ENCODE measurements around the gene NSDHL. TPM values are rescaled to one million over a fixed set of nuclear protein-coding genes. Genes with fewer than 3 reads are reported as not detected.

NSDHL gene
- polyA plus RNA-seq, 2 of the 4 experiments (the other 2 are of a cell fraction) = 24.9 to 50.5 TPM

DNA sequence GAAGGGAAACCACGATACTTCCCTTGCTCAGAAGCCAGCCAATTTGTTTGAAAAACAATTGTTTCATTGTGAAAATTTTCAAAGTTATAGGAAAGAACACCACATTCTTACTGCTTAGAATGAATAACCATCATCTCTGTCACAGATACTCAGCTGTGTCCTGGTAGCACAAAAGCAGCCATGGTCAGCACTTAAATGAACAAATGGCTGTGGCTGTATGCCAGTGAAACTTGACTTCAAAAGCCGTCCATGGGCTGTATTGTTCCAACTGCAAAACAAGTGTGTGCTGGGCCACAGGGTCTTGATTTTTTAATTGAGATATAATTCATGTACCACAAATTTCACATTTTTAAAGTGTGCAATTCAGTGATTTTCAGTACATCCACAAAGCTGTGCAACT, 19.6 kb downstream of the NSDHL start:
- H3K4me1 ChIP-seq = no peaks in the 10 kb centered on the region
- DNase-seq (ENCODE audit: low read depth in 1 of 2, low spot score in 1 of 2) = no peak
- TF ChIP-seq EP300 (IDR thresholded peaks at IDR 0.05) (no peak), ZC3H11A (IDR thresholded peaks at IDR 0.05) (no peak), JUNB (IDR thresholded peaks at IDR 0.05) (no peak), SMC3 (IDR thresholded peaks at IDR 0.05) (no peak), BHLHE40 (IDR thresholded peaks at IDR 0.05; ENCODE audit: low read depth, low read length) (no peak), TP53 (CRISPR knock-in tag; IDR thresholded peaks at IDR 0.05) (no peak), RNF2 (IDR thresholded peaks at IDR 0.05; ENCODE audit: borderline replicate concordance, low read depth) (no peak), CHD4 (IDR thresholded peaks at IDR 0.05; ENCODE audit: borderline replicate concordance) (no peak), CBX2 (IDR thresholded peaks at IDR 0.05; ENCODE audit: borderline replicate concordance, low read depth) (no peak), FOSB (CRISPR knock-in tag; IDR thresholded peaks at IDR 0.05) (no peak), NPAS2 (CRISPR knock-in tag; IDR thresholded peaks at IDR 0.05; ENCODE audit: borderline replicate concordance) (no peak), FOSL2 (IDR thresholded peaks at IDR 0.05) (no peak), FOSL2 (CRISPR knock-in tag; IDR thresholded peaks at IDR 0.05) (no peak), EHF (CRISPR knock-in tag; IDR thresholded peaks at IDR 0.05) (no peak)
- TF ChIP-seq, protein P1, sequence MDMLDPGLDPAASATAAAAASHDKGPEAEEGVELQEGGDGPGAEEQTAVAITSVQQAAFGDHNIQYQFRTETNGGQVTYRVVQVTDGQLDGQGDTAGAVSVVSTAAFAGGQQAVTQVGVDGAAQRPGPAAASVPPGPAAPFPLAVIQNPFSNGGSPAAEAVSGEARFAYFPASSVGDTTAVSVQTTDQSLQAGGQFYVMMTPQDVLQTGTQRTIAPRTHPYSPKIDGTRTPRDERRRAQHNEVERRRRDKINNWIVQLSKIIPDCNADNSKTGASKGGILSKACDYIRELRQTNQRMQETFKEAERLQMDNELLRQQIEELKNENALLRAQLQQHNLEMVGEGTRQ (IDR thresholded peaks at IDR 0.05) = no peak
- TF ChIP-seq, protein P2, sequence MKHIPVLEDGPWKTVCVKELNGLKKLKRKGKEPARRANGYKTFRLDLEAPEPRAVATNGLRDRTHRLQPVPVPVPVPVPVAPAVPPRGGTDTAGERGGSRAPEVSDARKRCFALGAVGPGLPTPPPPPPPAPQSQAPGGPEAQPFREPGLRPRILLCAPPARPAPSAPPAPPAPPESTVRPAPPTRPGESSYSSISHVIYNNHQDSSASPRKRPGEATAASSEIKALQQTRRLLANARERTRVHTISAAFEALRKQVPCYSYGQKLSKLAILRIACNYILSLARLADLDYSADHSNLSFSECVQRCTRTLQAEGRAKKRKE (CRISPR knock-in tag; IDR thresholded peaks at IDR 0.05; ENCODE audit: low read depth) = no peak
- TF ChIP-seq, protein P3, sequence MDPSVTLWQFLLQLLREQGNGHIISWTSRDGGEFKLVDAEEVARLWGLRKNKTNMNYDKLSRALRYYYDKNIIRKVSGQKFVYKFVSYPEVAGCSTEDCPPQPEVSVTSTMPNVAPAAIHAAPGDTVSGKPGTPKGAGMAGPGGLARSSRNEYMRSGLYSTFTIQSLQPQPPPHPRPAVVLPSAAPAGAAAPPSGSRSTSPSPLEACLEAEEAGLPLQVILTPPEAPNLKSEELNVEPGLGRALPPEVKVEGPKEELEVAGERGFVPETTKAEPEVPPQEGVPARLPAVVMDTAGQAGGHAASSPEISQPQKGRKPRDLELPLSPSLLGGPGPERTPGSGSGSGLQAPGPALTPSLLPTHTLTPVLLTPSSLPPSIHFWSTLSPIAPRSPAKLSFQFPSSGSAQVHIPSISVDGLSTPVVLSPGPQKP (IDR thresholded peaks at IDR 0.05; ENCODE audit: low read depth, low read length) = no peak
- TF ChIP-seq, protein P4, sequence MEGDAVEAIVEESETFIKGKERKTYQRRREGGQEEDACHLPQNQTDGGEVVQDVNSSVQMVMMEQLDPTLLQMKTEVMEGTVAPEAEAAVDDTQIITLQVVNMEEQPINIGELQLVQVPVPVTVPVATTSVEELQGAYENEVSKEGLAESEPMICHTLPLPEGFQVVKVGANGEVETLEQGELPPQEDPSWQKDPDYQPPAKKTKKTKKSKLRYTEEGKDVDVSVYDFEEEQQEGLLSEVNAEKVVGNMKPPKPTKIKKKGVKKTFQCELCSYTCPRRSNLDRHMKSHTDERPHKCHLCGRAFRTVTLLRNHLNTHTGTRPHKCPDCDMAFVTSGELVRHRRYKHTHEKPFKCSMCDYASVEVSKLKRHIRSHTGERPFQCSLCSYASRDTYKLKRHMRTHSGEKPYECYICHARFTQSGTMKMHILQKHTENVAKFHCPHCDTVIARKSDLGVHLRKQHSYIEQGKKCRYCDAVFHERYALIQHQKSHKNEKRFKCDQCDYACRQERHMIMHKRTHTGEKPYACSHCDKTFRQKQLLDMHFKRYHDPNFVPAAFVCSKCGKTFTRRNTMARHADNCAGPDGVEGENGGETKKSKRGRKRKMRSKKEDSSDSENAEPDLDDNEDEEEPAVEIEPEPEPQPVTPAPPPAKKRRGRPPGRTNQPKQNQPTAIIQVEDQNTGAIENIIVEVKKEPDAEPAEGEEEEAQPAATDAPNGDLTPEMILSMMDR (IDR thresholded peaks at IDR 0.05) = no peak
- TF ChIP-seq, protein P5, sequence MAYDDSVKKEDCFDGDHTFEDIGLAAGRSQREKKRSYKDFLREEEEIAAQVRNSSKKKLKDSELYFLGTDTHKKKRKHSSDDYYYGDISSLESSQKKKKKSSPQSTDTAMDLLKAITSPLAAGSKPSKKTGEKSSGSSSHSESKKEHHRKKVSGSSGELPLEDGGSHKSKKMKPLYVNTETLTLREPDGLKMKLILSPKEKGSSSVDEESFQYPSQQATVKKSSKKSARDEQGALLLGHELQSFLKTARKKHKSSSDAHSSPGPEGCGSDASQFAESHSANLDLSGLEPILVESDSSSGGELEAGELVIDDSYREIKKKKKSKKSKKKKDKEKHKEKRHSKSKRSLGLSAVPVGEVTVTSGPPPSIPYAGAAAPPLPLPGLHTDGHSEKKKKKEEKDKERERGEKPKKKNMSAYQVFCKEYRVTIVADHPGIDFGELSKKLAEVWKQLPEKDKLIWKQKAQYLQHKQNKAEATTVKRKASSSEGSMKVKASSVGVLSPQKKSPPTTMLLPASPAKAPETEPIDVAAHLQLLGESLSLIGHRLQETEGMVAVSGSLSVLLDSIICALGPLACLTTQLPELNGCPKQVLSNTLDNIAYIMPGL (CRISPR knock-in tag; IDR thresholded peaks at IDR 0.05; ENCODE audit: borderline replicate concordance) = no peak
- WGBS (ENCODE audit: missing lambda C conversion rate) = 87% methylated on average over 2 of the region's 2 CpGs
- H3K4me2 ChIP-seq = no peak overlapping the region
- FAIRE-seq = no peak
- H3K27ac ChIP-seq = no peak overlapping the region
- ChIA-PET CTCF (interaction anchor here (0.9 kb wide), 1 partner anchor 25 kb away, joined by 3 read pairs; no protein-coding TSS in a partner anchor), POLR2A (no interaction called here)
- H3K4me3 ChIP-seq = no peak overlapping the region
- no peak for ATAC-seq
- H3K9me3 ChIP-seq = no peaks in the 10 kb centered on the region

DNA sequence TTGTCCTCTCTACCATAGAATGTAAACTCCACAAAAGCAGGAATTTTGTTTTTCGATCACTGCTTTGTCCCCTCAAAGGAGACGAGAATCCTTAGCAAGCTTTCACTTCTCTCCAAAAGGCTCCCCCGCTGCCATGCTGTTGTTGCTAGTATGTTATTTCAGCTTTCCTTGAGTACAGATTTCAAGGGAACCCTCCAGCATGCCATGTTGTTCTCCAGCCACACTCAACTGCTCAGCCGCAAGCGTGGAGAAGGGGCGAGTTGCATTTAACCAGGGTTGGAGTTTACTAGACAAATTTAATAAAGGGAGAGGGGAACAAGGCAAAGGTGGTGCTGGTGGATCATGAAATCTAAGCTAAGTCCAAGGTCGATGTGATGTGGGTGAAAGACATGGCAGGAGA, 23.1 kb downstream of the NSDHL start:
- Histone ChIP-seq H3K4me3 (no peak overlapping the region), H3K9me3 (no peaks in the 10 kb centered on the region), H3K4me2 (no peak overlapping the region), H3K4me1 (no peaks in the 10 kb centered on the region), H3K27ac (no peak overlapping the region)
- CTCF ChIA-PET = interaction anchor here (0.5 to 1.4 kb wide), 4 partner anchors 9 to 655 kb away, joined by 3 to 5 read pairs (median 4); no protein-coding TSS in a partner anchor
- DNase-seq (ENCODE audit: low read depth in 1 of 2, low spot score in 1 of 2) = no peak
- ATAC-seq = no peak
- WGBS (ENCODE audit: missing lambda C conversion rate) = 97% methylated on average over 7 of the region's 7 CpGs
- FAIRE-seq = no peak
- POLR2A ChIA-PET = no interaction called here
- TF ChIP-seq FOSL2 (IDR thresholded peaks at IDR 0.05) (no peak), FOSL2 (CRISPR knock-in tag; IDR thresholded peaks at IDR 0.05) (no peak), CBX2 (IDR thresholded peaks at IDR 0.05; ENCODE audit: borderline replicate concordance, low read depth) (no peak), HEYL (CRISPR knock-in tag; IDR thresholded peaks at IDR 0.05) (no peak), HDAC2 (IDR thresholded peaks at IDR 0.05) (no peak), FOSB (CRISPR knock-in tag; IDR thresholded peaks at IDR 0.05) (no peak), FOXS1 (CRISPR knock-in tag; IDR thresholded peaks at IDR 0.05) (no peak), RAD21 (conservative IDR thresholded peaks at IDR 0.05 in 1 of 2, IDR thresholded peaks at IDR 0.05 in 1 of 2) (no peak), POLR2A (IDR thresholded peaks at IDR 0.05; ENCODE audit: low read length) (no peak)
- TF ChIP-seq, protein P5 (CRISPR knock-in tag; IDR thresholded peaks at IDR 0.05; ENCODE audit: borderline replicate concordance) = no peak
- TF ChIP-seq, protein P2 (CRISPR knock-in tag; IDR thresholded peaks at IDR 0.05; ENCODE audit: low read depth) = no peak
- TF ChIP-seq, protein P3 (IDR thresholded peaks at IDR 0.05; ENCODE audit: low read depth, low read length) = no peak
- TF ChIP-seq, protein P6, sequence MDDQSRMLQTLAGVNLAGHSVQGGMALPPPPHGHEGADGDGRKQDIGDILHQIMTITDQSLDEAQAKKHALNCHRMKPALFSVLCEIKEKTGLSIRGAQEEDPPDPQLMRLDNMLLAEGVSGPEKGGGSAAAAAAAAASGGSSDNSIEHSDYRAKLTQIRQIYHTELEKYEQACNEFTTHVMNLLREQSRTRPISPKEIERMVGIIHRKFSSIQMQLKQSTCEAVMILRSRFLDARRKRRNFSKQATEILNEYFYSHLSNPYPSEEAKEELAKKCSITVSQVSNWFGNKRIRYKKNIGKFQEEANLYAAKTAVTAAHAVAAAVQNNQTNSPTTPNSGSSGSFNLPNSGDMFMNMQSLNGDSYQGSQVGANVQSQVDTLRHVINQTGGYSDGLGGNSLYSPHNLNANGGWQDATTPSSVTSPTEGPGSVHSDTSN (IDR thresholded peaks at IDR 0.05) = no peak
